DND-41 (cell line): ENCODE results near the gene ANKRD13B.

Source experiments
- ATAC-seq: fragments of 200-7000 bp; cut with Tn5 transposase; 3 replicates; pipeline ENCODE4 v1.9.1; 2021; ENCODE audit warnings: low read depth; ENCODE audit not compliant: insufficient read depth
- DNase-seq: peaks from one replicate; pipeline ENCODE4 v3.0.0-alpha.2; 2020
- H2AFZ ChIP-seq: 2 replicates; pipeline ENCODE4 v1.6.0; 2012; ENCODE audit warnings: low read depth, low read length
- H3K27ac ChIP-seq: 2 replicates; pipeline ENCODE4 v1.5.1; 2012; ENCODE audit warnings: low read length, inconsistent platforms
- H3K27me3 ChIP-seq: fragments of 200-600 bp; sonication (generic); 2 replicates; pipeline ENCODE4 v1.6.0; 2012; ENCODE audit warnings: low read length, mild to moderate bottlenecking, inconsistent platforms; ENCODE audit not compliant: insufficient read depth, poor library complexity
- H3K36me3 ChIP-seq: 2 replicates; pipeline ENCODE4 v1.5.1; 2012; ENCODE audit warnings: low read length, inconsistent platforms; ENCODE audit not compliant: insufficient read depth
- H3K4me1 ChIP-seq: 2 replicates; pipeline ENCODE4 v1.5.1; 2012; ENCODE audit warnings: mild to moderate bottlenecking, low read length; ENCODE audit not compliant: insufficient read depth
- H3K4me2 ChIP-seq: 2 replicates; pipeline ENCODE4 v1.6.0; 2012; ENCODE audit warnings: mild to moderate bottlenecking, moderate library complexity, low read length, inconsistent platforms; ENCODE audit not compliant: insufficient read depth
- H3K4me3 ChIP-seq, 2 experiments: fragments of 200-600 bp in 1 of 2; shearing (Covaris generic) in 1 of 2; 2 replicates each; pipeline ENCODE4 v1.5.1; 2012 to 2016; ENCODE audit warnings: inconsistent platforms in 2 of 2, low read length in 2 of 2, mild to moderate bottlenecking in 2 of 2, low read depth in 1 of 2, moderate library complexity in 1 of 2
- H3K79me2 ChIP-seq: 2 replicates; pipeline ENCODE4 v1.6.0; 2012; ENCODE audit warnings: low read length, inconsistent platforms; ENCODE audit not compliant: insufficient read depth
- H3K9ac ChIP-seq: 2 replicates; pipeline ENCODE4 v1.6.0; 2012; ENCODE audit warnings: low read depth, mild to moderate bottlenecking, inconsistent platforms, low read length, moderate library complexity
- H3K9me3 ChIP-seq: 2 replicates; pipeline ENCODE4 v1.5.1; 2012; ENCODE audit warnings: low read length, moderate library complexity, mild to moderate bottlenecking, inconsistent platforms; ENCODE audit not compliant: insufficient read depth, severe bottlenecking
- H4K20me1 ChIP-seq: 2 replicates; pipeline ENCODE4 v1.6.0; 2012; ENCODE audit warnings: low read length; ENCODE audit not compliant: insufficient read depth
- EZH2 ChIP-seq: IDR thresholded peaks from 3 replicates; pipeline ENCODE4 v1.6.1; 2012; ENCODE audit warnings: borderline replicate concordance, low read depth, mild to moderate bottlenecking, moderate library complexity, low read length, inconsistent platforms; ENCODE audit not compliant: severe bottlenecking
- TF ChIP-seq, protein P1 (sequence below): IDR thresholded peaks from 2 replicates; pipeline ENCODE4 v1.5.1; 2012; ENCODE audit warnings: borderline replicate concordance, low read length, moderate library complexity, mild to moderate bottlenecking; ENCODE audit not compliant: poor library complexity, severe bottlenecking; ENCODE audit errors: extremely low read depth

Gene ANKRD13B

DNA sequence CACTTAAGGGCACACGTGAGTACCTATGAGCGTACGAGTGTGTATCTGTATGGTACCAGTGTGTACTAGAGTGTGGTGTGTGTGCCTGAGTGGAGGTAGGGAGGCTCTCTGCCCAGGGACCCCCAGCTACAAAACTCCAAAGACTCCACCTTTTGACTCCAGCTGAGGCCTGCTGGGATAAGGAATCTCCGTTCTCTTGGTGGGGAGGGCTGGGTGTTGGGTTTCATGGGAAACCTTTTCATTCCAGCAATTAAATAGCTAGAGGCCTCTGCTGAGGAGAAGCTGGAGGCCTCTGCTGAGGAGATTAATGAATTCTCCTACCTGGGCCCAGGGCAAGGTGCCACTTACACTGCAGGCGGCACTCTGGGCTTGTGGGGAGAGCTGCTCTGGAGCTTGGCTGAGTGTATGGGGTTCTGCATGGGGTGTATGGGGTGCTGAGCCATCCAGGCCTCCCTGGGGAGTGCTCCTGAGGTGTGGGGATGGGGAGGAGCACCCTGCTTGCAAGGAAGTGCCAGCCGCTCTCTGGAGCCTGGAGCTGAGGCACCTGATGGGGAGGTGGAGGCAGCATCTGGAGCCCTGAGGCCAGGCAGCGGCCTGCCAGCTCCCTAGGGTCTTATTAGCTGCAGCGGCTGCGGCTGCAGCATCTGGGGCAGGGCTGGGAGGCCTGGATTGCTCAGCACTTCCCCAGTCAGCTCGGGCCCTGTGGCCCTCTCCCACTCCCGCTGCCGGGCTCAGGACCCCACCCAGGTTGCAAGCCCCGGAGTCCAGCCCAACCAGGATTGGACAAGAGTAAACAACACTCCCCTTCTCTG lies 4.6 kb downstream of the ANKRD13B start:
- no peak overlapping the region for H3K9ac ChIP-seq
- H3K79me2 ChIP-seq: peaks cover 8% of the 10 kb centered on the region; the same call in 1 of the 2 replicates
- no peak for DNase-seq
- peaks cover 21% of the 10 kb centered on the region for H3K4me1 ChIP-seq
- H3K36me3 ChIP-seq: no peaks in the 10 kb centered on the region
- no peak overlapping the region for H2AFZ ChIP-seq
- H3K27me3 ChIP-seq: peaks cover 6% of the 10 kb centered on the region
- no peak for ATAC-seq
- no peaks in the 10 kb centered on the region for H3K9me3 ChIP-seq
- H3K4me2 ChIP-seq: no peak overlapping the region
- H3K4me3 ChIP-seq: no peak overlapping the region
- TF ChIP-seq EZH2: no peak
- TF ChIP-seq, protein P1, sequence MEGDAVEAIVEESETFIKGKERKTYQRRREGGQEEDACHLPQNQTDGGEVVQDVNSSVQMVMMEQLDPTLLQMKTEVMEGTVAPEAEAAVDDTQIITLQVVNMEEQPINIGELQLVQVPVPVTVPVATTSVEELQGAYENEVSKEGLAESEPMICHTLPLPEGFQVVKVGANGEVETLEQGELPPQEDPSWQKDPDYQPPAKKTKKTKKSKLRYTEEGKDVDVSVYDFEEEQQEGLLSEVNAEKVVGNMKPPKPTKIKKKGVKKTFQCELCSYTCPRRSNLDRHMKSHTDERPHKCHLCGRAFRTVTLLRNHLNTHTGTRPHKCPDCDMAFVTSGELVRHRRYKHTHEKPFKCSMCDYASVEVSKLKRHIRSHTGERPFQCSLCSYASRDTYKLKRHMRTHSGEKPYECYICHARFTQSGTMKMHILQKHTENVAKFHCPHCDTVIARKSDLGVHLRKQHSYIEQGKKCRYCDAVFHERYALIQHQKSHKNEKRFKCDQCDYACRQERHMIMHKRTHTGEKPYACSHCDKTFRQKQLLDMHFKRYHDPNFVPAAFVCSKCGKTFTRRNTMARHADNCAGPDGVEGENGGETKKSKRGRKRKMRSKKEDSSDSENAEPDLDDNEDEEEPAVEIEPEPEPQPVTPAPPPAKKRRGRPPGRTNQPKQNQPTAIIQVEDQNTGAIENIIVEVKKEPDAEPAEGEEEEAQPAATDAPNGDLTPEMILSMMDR: no peak
- peaks cover 37% of the 10 kb centered on the region for H4K20me1 ChIP-seq
- no peak overlapping the region for H3K27ac ChIP-seq

DNA sequence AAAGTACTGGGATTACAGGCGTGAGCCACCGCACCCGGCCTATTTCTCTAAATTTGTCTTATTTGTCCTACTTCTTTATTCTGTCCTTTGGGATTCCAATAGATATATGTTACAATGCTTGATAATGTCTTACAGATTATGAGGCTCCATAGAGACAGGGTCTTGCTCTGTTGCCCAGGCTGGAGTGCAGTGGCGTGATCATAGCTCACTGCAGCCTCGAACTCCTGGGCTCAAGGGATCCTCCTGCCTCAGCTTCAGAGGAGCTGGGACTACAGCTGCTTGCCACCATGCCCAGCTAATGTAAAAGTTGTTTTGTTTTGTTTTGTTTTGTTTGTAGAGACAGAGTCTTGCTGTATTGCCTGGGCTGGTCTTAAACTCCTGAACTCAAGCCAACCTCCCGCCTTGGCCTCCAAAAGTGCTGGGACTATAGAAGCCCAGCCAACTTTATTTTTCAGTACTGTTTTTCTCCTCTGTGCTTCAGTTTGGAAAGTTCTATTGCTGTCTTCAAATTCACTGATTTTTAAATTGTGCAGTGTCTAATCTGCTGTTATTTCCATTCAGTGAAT lies 10.3 kb downstream of the ANKRD13B start:
- Histone ChIP-seq H3K27ac (no peak overlapping the region), H2AFZ (no peak overlapping the region), H3K27me3 (no peaks in the 10 kb centered on the region), H4K20me1 (peaks cover 13% of the 10 kb centered on the region), H3K4me3 (no peak overlapping the region), H3K9ac (no peak overlapping the region), H3K79me2 (no peaks in the 10 kb centered on the region), H3K4me2 (no peak overlapping the region), H3K4me1 (no peaks in the 10 kb centered on the region), H3K36me3 (no peaks in the 10 kb centered on the region), H3K9me3 (no peaks in the 10 kb centered on the region)
- ATAC-seq (no peak), DNase-seq (no peak)
- TF ChIP-seq, protein P1: no peak
- TF ChIP-seq EZH2: no peak

DNA sequence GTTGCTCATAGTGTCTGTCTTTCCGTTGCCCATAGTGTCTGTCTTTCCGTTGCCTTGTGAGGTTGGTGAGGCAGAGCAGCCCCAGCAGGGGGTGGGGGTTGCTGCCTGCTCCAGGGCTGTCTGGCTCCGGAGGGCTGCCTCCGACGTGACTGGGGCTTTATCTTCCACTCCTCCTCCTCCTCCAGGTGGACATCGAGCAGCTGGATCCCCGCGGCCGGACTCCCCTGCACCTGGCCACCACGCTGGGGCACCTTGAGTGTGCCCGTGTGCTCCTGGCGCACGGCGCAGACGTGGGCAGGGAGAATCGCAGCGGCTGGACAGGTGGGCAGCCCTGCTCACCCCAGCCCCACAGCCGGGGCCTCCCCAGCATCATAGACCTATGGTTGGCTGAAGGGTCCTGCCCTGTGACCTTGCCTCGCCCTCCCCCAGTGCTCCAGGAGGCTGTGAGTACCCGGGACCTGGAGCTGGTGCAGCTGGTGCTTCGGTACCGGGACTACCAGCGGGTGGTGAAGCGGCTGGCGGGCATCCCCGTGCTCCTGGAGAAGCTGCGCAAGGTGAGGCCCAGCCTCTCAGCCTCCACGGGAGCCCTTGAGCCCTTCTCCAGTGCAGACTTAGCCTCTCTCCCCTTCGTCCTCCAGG lies 14.7 kb downstream of the ANKRD13B start:
- ATAC-seq (no peak), DNase-seq (no peak)
- no peak overlapping the region for H3K27ac ChIP-seq
- H3K4me1 ChIP-seq: no peaks in the 10 kb centered on the region
- H3K27me3 ChIP-seq: no peaks in the 10 kb centered on the region
- H3K36me3 ChIP-seq: peaks cover 6% of the 10 kb centered on the region
- no peaks in the 10 kb centered on the region for H3K79me2 ChIP-seq
- H3K9ac ChIP-seq: no peak overlapping the region
- no peak overlapping the region for H2AFZ ChIP-seq
- TF ChIP-seq, protein P1: no peak
- TF ChIP-seq EZH2: no peak
- H4K20me1 ChIP-seq: peaks cover 18% of the 10 kb centered on the region
- no peaks in the 10 kb centered on the region for H3K9me3 ChIP-seq
- no peak overlapping the region for H3K4me2 ChIP-seq
- H3K4me3 ChIP-seq: no peak overlapping the region
